Activated CD4-positive, alpha-beta T cell treated with anti-CD3 and anti-CD28 coated beads, Interleukin-2, amount 50 U/mL, for 48 hours (primary cell): ENCODE results near the gene TRERF1.
A peak's percentile ranks its signal among the peaks of the same experiment; 100 is the strongest.
"Not testable (repeated sequence)": the region's sequence is repeated elsewhere in the genome, so short reads cannot be mapped to it uniquely, and the experiment has no call there.

Experiments
- DNase-seq, 2 experiments: peaks; one replicate each; pipeline ENCODE4 v3.0.0-alpha.2; 2020

Gene TRERF1, protein sequence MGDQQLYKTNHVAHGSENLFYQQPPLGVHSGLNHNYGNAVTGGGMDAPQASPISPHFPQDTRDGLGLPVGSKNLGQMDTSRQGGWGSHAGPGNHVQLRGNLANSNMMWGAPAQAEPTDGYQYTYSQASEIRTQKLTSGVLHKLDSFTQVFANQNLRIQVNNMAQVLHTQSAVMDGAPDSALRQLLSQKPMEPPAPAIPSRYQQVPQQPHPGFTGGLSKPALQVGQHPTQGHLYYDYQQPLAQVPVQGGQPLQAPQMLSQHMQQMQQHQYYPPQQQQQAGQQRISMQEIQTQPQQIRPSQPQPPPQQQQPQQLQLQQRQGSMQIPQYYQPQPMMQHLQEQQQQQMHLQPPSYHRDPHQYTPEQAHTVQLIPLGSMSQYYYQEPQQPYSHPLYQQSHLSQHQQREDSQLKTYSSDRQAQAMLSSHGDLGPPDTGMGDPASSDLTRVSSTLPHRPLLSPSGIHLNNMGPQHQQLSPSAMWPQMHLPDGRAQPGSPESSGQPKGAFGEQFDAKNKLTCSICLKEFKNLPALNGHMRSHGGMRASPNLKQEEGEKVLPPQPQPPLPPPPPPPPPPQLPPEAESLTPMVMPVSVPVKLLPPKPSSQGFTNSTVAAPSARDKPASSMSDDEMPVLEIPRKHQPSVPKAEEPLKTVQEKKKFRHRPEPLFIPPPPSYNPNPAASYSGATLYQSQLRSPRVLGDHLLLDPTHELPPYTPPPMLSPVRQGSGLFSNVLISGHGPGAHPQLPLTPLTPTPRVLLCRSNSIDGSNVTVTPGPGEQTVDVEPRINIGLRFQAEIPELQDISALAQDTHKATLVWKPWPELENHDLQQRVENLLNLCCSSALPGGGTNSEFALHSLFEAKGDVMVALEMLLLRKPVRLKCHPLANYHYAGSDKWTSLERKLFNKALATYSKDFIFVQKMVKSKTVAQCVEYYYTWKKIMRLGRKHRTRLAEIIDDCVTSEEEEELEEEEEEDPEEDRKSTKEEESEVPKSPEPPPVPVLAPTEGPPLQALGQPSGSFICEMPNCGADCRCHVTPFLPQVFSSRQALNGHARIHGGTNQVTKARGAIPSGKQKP (N-terminal part only)

GRCh38 chr6:42451333-42452170, at the start of gene TRERF1:
TSS of gene TRERF1 (minus strand) at chr6:42451926. CDS start at chr6:42269590, 182,336 bp downstream.
- DNase-seq = peak; percentile 56 to 70

- no peak for DNase-seq
Measured at GRCh38 chr6:42498473-42499128, 46.9 kb upstream of the TRERF1 start.

- no peak for DNase-seq
Measured at GRCh38 chr6:42493914-42494539, 42.3 kb upstream of the TRERF1 start.

GRCh38 chr6:42488129-42488528, 36.4 kb upstream of the TRERF1 start:
- no peak for DNase-seq

GRCh38 chr6:42484261-42484660, 32.5 kb upstream of the TRERF1 start:
- no peak for DNase-seq

- DNase-seq = no peak
Measured at GRCh38 chr6:42482174-42482573, 30.4 kb upstream of the TRERF1 start.

GRCh38 chr6:42471714-42472113, 20.0 kb upstream of the TRERF1 start:
- no peak for DNase-seq

- DNase-seq = no peak
Measured at GRCh38 chr6:42471142-42471541, 19.4 kb upstream of the TRERF1 start.

DNA sequence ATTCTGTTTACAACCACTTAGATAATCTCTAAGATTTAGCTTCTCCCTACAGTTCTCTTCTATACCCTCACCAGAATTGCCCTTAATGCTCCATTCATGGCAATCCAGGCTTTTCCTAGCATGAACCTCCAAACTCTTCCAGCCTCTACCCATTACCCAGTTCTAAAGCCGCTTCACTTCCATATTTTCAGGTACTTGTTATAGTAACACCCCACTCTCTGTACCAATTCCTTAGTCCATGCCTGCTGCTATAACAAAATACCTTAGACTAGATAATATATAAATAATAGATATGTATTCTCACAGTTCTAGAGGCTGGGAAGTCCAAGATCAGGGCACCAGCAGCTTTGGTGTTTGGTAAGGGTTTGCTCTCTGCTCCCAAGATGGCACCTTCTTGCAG, 16.5 kb upstream of the TRERF1 start:
- DNase-seq = no peak

- DNase-seq = no peak
Measured at GRCh38 chr6:42467651-42468050, 15.9 kb upstream of the TRERF1 start.

- not testable (repeated sequence) for DNase-seq
Measured at GRCh38 chr6:42466470-42466869, 14.7 kb upstream of the TRERF1 start.

DNA sequence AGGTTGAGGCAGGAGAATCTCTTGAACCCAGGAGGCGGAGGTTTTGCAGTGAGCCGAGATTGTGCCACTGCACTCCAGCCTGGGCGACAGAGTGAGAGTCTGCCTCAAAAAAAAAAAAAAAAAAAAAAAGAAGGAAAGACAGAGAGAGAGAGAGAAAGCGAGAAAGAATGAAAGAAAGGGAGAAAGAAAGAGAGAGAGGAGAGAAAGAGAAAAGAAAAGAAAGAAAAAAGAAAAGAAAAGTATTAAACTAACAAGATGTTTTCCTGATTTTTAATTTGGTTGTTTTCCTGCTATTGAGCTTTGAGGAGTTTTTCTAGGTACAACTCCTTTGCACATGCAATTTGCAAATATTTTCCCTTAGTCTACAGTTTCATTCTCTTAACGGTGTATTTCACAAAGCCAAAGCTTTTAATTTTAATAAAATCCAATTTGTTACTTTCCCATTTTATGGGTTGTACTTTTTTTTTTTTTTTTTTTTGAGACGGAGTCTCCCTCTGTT, 10.8 kb upstream of the TRERF1 start:
- DNase-seq = no peak

DNA sequence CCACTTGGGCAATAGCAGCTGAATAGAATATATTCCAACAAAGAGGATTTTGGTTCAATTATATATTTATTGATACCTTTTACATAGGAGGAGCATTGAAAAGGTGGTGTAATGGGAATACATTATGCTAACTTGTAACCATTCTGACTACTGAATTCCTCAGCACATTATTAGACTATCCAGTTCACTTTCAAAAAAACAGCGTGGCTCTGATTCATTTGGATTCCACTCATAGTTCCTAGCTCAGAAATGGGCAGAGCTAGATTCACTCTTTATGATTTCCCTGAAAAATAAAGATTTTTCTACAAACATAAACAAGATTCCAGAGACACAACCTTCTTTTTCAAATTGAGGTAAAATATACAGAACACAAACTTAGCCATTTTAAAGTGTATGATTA, 9.2 kb upstream of the TRERF1 start:
- DNase-seq = no peak

- no peak for DNase-seq
Measured at GRCh38 chr6:42459888-42460287, 8.2 kb upstream of the TRERF1 start.

DNA sequence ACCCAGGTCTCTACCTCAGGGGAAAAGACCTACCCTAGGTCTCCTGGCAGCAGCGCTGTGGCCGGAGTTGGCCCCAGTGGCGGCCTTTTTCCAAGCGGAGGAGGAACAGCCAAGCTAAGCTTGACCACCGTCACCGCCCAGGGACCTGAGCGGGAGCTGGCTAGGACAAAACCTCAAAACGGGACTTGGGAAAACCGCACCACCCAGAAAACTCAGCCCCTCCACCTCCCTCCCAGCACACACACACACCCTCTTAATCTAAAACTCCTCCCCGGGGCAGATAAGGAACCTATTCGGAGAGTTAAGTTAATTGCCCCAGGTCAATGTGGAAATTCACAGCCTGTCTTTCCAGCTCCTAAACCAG, 2.7 kb upstream of the TRERF1 start:
- no peak for DNase-seq

DNA sequence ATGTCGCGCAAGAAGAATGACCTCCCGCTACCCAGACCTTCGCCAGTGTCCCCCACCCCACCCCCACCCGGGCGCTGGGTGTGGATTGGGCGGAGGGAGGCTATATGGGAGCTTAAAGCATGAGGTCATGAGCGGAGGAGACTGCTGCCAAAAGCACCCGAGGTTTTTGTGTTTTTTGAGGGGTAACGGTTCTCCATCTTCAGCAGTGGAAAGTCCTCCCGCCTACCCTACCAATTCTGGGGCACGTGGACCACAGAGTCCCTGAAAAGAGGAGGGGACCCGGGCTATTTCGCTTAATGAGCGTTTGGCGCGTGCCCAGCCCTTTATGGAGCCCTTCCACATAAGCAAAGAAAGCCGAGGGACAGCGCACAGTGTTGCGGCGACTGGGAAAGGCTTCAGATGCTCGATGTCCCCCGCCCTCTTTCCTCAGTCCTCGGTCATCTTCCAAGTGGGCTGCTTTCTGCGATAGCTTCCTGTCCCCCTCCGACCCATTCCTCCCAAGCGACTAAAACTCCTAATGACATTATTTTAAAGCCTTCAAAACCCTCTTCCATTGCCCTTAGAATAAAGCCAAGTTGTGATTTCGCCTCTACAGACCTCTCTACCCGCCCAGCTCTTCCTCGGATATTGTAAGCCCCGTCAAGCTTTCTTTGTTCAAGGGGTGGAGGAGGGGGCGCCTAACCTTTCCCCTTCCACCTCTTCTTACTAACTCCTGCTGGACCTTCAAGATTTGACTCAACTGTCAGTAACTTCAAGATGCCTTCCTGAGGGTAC, 2.1 kb upstream of the TRERF1 start:
- DNase-seq = no peak

GRCh38 chr6:42453031-42453653, 1.4 kb upstream of the TRERF1 start:
- peak; percentile 76 to 81 for DNase-seq

- peak; percentile 53 to 59 for DNase-seq
Measured at GRCh38 chr6:42452171-42453030, 675 bp upstream of the TRERF1 start.
